GM21825 (cell line): ENCODE results near the gene CEBPZ.
"Not testable (repeated sequence)": the region's sequence is repeated elsewhere in the genome, so short reads cannot be mapped to it uniquely, and the experiment has no call there.

ENCODE experiments used
- ATAC-seq: cut with Tn5 transposase; IDR thresholded peaks from one replicate; pipeline ENCODE4 v1.9.1; 2021; ENCODE audit warnings: mild to moderate bottlenecking, moderate library complexity; ENCODE audit not compliant: unreplicated experiment

The CEBPZ gene

DNA sequence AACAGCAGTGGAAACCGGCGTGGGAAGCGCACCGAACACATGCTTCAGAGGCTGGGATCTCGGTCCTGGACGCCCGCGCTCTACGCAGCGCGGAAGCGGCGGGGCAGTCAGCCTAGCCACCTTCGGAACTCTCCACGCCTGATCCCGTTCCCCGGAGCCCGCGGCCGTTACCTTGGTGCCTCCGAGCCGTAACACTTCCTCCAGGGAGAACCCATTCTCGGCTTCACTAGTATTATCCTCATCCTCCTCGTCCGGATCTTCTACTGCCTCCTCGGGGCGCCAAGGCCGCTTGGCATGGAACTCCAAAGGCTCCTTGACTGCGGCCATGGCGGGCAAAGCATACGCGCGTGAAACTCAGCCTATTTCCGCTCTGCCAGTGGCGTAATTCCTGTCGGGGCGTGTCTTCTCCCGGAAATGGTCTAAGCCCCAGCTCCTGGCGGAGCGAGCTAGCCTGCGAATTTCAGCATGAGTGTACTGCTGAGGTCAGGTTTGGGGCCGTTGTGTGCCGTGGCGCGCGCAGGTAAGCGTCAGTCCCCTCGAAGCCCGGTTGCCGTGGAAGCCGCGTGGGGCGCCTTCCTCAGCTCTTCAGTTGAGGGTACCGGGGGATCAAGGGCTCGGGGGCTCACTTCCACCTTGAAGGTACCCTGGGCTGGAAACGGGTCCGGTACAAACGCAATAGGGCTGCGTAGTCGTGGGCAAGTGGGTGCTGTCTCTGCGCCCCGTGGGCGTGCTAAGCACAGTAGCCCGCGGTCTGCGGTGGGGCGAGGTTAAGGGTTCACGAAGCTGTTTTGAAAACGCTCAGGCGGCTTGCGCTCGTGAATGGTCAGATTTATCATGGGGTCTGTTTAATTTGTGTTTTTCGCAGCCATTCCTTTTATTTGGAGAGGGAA, at the start of gene CEBPZ, which contains the start of gene NDUFAF7:
Gene CEBPZ, minus strand, starts transcription at position 356 of the 890 bp plus-strand sequence. Its CDS starts 29 bp downstream, at position 327.
Gene NDUFAF7, plus strand, starts transcription at position 418 of the 890 bp plus-strand sequence. Its CDS starts 48 bp downstream, at position 466.
- peak; percentile 90 for ATAC-seq

DNA sequence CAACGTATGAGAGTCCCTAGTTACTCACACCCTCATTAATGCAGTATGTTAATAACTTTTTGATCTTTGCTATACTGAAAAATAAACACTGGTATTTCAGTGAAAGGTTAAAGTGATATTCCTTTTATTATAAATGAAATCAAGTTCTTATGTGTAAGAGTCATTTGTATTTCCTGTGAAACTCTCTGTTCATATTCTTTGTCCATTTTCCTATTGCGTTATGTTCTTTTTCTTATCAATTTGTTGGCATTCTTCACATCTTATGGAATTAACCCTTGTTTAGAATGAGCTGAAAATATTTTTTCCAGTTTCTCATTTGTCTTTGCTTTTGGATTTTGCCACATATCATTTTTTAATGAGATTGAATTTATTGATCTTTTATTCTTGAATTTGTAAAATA, 44.9 kb upstream of the CEBPZ start:
- no peak for ATAC-seq

- ATAC-seq, result no peak
Measured at GRCh38 chr2:37274359-37274965, 43.1 kb upstream of the CEBPZ start.

DNA sequence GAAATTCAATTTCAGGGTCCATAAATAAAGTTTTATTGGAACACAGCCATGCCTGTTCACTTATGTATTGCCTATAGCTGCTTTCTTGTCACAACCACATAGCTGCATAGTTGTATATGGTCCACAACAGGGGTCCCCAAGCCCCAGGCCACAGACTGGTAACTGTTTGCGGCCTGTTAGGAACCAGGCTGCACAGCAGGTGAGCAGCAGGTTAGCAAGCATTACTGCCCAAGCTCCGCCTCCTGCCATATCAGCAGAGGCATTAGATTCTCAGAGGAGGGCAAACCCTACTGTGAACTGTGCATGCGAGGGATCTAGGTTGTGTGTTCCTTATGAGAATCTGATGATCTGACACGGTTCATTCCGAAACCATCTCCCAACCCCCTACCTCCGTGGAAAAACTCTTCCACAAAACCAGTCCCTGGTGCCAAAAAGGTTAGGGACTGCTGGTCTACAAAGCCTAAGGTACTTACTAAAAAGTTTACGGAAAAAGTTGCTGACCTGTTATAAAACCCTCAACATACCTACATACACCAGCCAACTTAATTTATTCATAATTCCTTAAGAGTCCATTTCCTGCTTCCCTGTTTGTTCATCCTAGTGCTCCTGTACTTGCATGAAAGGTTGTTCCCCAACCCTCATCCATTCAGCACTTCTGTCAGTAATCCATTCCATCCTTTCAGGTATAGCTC, 40.1 kb upstream of the CEBPZ start:
- no peak for ATAC-seq

- no peak for ATAC-seq
Measured at GRCh38 chr2:37268111-37268510, 36.7 kb upstream of the CEBPZ start.

- no peak for ATAC-seq
Measured at GRCh38 chr2:37267685-37268084, 36.3 kb upstream of the CEBPZ start.

DNA sequence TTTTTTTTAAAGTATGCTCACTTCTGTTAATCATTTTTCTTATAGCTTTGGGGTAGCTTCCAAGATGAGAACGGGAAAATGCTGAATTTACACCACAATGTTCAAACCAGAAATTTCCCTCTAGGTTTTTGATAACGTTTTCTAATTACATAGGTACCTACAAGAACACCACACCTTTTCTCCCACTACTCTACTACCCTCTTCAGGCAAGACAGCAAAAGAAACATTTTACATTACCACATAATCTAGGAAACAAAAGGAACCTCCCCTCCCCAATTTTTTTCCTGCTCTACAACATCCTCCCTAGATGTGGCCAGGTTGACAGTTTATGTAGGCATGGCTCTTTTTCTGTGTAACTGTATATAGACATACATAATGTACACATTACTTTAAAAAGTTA, 32.4 kb upstream of the CEBPZ start:
- ATAC-seq, result no peak

GRCh38 chr2:37262522-37262921, 31.1 kb upstream of the CEBPZ start:
- ATAC-seq, result no peak

DNA sequence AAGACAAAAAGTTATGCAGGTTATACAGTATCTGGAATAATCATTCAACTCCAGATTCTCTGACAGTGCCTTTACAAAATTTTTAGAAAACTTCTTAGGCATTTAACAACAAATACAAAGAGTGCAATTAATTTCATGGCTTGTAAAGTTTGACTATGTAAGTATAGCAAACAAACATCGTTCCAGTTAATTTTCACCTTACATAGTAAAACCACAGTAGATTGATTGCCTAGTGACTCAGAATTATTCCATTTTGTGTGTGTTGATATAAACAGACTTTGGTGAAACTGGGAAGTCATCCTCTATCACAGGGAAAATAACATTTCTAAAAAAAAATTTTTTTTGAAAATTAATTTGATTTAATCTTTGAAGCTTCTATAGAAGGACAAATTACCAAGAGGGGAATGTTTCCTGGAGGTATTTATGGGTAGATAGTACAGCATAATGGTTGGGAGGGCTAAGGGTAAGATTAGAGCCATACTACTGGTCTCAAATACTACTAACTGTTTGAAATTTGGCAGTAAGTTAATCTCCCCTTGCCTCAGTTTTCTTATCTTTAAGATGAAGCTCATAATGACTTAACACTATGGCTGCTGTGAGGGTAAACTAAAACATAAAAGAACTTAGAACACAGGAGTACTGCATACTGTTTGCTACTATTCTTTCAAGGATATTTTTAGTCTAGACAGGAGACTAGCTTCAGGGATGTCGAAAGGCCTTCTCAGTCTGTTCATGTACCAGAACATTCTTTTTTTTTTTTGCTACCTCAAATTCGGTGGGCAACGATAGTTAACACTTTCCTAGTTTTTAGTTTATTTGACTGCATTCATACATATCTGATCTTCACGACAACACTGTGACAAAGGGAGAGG, 19.7 kb upstream of the CEBPZ start:
- no peak for ATAC-seq

- ATAC-seq, result no peak
Measured at GRCh38 chr2:37246205-37246604, 14.8 kb upstream of the CEBPZ start.

DNA sequence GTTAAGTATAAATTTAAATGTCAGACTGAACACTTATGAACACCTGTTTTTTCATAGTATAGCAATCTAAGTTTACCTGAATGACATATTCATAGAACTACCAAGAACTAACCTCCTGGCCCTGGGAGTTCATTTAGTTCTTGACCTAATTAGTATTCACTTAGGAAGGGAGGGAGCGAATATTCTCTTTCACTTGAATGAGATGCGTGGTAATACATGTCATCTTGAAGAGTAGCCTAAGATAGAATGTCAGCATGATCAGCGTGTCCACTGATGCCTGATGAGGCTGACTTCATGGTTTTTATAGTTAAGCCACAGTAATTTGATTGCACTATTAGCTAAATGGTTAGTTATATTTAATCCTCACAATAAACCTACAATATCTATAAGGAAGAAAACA, 13.4 kb upstream of the CEBPZ start:
- no peak for ATAC-seq

DNA sequence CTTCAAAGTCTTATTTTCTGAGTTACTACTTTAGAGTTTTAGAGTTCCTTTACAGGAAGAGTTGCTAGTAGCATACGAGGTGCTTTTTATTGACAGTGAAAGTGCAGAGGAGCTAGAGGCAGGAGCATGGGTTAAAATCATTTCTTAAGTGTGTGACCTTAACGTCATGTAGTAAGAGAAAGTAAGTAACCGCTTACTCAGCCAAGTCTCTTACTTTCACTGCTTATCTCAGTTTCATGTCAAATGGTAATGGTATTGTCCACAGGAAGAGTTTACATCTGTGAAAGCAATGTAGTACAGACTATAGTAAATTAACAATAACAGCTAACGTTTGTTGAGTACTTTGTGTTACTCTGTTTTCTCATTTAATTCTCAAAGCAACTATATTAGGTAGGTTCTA, 12.6 kb upstream of the CEBPZ start:
- ATAC-seq, result peak; percentile 88

- no peak for ATAC-seq
Measured at GRCh38 chr2:37243435-37243834, 12.0 kb upstream of the CEBPZ start.

DNA sequence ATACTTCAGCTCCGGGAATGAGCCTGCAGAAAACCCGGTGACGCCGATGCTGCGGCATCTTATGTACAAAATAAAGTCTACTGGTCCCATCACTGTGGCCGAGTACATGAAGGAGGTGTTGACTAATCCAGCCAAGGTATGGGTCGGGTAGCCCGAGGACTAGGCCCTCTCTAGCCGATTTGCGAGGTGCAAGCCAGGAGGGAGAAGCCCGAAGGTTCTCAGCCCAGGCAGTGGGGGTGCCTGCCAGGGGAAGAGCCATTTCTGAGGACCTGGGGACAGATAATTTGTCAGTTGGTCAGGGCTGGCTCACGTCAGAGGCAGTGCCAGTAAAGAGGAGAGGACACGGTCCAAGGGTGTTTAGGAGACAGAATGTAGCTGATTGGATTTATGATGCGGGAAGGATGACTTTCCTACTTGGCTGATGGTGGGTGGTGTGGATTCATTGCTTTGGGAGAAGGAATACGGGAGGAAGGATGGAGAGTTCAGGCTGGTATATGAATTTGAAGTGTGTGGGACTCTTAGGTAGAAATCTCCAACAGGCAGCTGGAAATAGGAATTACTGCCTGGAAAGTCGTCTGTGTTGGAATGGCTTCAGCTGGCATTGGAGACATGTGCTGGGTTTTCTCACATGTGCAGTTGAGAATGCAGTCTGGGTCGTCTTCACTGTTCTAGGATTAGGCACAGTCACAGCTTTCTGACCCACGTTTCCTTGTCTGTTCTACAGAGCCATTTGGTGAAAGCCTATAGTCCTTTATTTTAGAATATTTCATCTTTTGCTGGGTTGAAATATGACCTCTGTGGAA, 936 bp upstream of the CEBPZ start:
- no peak for ATAC-seq

DNA sequence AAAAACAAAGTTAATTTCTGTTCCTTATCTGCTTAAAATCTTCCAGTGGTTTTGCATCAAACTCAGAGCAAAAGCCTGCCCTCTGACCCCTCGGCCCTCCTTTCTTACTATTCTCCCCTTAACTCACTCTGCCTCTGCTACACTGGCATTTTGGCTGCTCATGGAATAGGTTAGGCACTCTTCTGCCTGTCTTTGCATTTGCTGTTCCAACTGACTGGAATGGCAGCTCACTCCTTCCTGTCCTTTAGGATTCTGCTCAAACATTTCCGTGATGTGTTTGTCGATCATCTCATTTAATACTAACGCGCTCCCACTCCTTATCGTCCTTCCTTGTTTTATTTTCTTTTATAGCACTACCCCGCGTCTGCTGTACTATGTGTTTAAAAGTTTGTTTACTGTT, 815 bp downstream of the CEBPZ start:
- no peak for ATAC-seq

- no peak for ATAC-seq
Measured at GRCh38 chr2:37228788-37229187, 2.6 kb downstream of the CEBPZ start.

GRCh38 chr2:37226863-37227262, 4.5 kb downstream of the CEBPZ start:
- ATAC-seq, result no peak

DNA sequence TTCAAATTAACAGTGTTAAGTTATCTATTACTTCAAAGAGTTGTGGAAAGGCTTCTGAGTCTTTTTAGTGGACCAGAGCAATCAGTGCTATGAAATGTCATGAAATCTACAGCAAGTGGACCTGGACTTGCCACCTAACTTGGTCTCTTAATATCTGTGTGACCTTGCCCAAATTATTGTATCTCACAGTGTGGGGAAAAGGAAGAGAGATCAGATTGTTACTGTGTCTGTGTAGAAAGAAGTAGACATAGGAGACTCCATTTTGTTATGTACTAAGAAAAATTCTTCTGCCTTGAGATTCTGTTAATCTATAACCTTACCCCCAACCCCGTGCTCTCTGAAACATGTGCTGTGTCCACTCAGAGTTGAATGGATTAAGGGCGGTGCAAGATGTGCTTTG, 6.3 kb downstream of the CEBPZ start:
- ATAC-seq, result not testable (repeated sequence)

GRCh38 chr2:37224063-37224462, 7.3 kb downstream of the CEBPZ start:
- ATAC-seq, result no peak

DNA sequence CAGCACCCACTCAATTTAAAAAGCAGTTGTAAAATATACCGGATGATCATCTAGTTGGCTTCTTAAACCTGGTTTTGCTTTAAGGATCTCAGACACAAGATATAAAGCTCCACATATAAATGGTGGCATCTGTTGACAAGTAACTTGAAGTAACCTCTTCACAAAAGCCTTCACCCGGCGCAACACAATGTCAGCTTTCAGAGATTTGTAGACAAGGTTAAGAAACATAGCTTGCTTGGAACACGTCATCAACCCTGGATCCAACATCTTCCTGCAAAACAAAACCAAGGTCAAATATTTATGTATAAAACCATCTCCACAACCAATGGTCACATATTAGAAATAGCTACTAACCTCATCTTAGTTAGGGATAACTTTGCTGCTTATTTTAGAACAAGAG, 8.3 kb downstream of the CEBPZ start:
- no peak for ATAC-seq
